ENCODE measurements around the gene LONRF2.

DNA sequence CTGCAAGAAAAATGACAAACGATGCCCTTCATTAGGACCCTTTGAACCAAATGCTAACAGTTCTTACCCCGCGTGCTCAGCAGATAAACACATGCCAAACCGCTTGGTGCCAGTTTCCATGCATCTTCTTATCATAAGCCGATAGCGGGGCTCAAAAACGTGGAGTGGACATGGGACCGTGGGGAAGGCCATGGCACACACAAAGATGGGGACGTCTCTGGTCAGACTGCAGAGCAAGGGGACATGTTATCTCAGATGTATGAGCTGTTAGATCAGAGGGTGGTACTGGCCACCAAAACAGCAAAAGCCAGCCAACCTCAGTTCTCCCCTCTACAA lies 28.2 kb downstream of the LONRF2 start:
- TF ChIP-seq SP1 (IDR thresholded peaks at IDR 0.05) (no peak), TARDBP (IDR thresholded peaks at IDR 0.05) (no peak), ARNT (IDR thresholded peaks at IDR 0.05) (no peak), ZNF384 (IDR thresholded peaks at IDR 0.05) (no peak), ELF4 (IDR thresholded peaks at IDR 0.05) (no peak), NFRKB (IDR thresholded peaks at IDR 0.05) (no peak)

All from HEK293T (cell line).